Right cardiac atrium (tissue), 5 donors: ENCODE data around the gene RANBP2. TPM values are rescaled to one million over a fixed set of nuclear protein-coding genes. Genes with fewer than 3 reads are reported as not detected.

Source experiments
- ATAC-seq, 2 donors: fragments of 200-7000 bp; cut with Tn5 transposase; one replicate each; pipeline versions ENCODE4 v1.8.0 to v1.9.1; 2020; ENCODE audit warnings: moderate library complexity in 2 of 2, mild to moderate bottlenecking in 1 of 2
- DNase-seq, 3 donors: peaks; one replicate each; pipeline ENCODE4 v3.0.0-alpha.2; 2020
- H3K27ac ChIP-seq: one replicate; pipeline ENCODE4 v1.5.1; 2013; ENCODE audit warnings: mild to moderate bottlenecking, low read length, control low read depth, moderate library complexity
- H3K27me3 ChIP-seq: one replicate; pipeline ENCODE4 v1.6.1; 2013; ENCODE audit not compliant: control insufficient read depth, insufficient read depth
- H3K4me1 ChIP-seq: one replicate; pipeline ENCODE4 v1.6.1; 2013; ENCODE audit warnings: low read length; ENCODE audit not compliant: control insufficient read depth, insufficient read depth
- H3K4me3 ChIP-seq: one replicate; pipeline ENCODE4 v1.5.1; 2013; ENCODE audit warnings: low read length, control low read depth
- H3K9me3 ChIP-seq: one replicate; pipeline ENCODE4 v1.6.1; 2013; ENCODE audit warnings: low read length; ENCODE audit not compliant: control insufficient read depth
- WGBS: extraction: QIAGEN DNeasy Blood & Tissue Kit; methylation state at CpG from one replicate; pipeline ENCODE4 v1.1.7; 2013; 5-methylcytosine and 5-hydroxymethylcytosine counted together
- intact Hi-C, 4 donors: fragments of 100-400 bp; cut with DNase I; formaldehyde crosslinking; loops; one replicate each; pipeline versions ENCODE4 v1.11.0 to v1.14.0; 2022 to 2023
- polyA plus RNA-seq: library from polyadenylated mRNA; stranded (reverse); fragments of 200-250 nt; gene quantifications from one replicate; pipeline ENCODE4 v1.2.3, GENCODE V29; 2013
- total RNA-seq, 4 donors: library from RNA; stranded (reverse); fragmentation: NEBNext Ultra II Directional; extraction: Animal tissue kit (Norgen Biotek cat#: 25700); gene quantifications; one replicate each; pipeline ENCODE4 v1.2.1, GENCODE V29; 2021
- donor health status: healthy with polysubstance abuse.
- donor health status: DM: no; HTN: yes; CAD: no.
- donor health status: DM: no; HTN: no; CAD: no.
- donor health status: DM: no; HTN: yes; CAD: no; lungs with severe emphysema.
- donor health status: DM: yes; HTN: yes; CAD: no.

RANBP2 gene
- total and polyA plus RNA-seq, 5 donors, result 15.8 to 70.4 (median 54.8) TPM

DNA sequence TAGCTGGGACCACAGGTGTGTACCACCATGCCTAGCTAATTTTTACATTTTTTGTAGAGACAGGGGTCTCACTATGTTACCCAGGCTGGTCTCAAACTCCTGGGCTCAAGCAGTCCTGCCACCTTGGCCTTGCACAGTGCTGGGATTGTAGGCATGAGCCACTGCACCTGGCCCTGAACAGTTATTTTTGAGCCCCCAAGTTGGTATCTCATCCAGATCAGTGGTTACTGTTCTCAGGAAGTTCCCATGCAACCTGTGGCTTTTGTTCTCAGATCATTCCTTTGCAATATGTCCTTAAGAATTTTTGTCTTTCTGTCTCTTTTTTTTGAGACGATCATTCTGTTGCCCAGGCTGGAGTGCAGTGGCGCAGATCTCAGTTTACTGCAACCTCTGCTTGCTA lies 59.6 kb downstream of the RANBP2 start:
- whole genome bisulfite sequencing, result 73% methylated on average over 2 of the region's 2 CpGs
- DNase-seq (no peak), ATAC-seq (no peak)
- no peaks in the 10 kb centered on the region for H3K4me1 ChIP-seq
- H3K27ac ChIP-seq, result no peak overlapping the region
- H3K4me3 ChIP-seq, result no peak overlapping the region
- no peaks in the 10 kb centered on the region for H3K9me3 ChIP-seq
- intact Hi-C loops, result no loop called here
- H3K27me3 ChIP-seq, result no peaks in the 10 kb centered on the region

GRCh38 chr2:108786008-108786353 lies 66.7 kb downstream of the RANBP2 start:
- intact Hi-C loops, result no loop called here
- ATAC-seq (no peak), DNase-seq (no peak)
- Histone ChIP-seq H3K4me3 (peak overlapping the region; percentile 71), H3K4me1 (no peaks in the 10 kb centered on the region), H3K27ac (no peak overlapping the region), H3K9me3 (no peaks in the 10 kb centered on the region), H3K27me3 (no peaks in the 10 kb centered on the region)
- WGBS, result 0% methylated on average over 1 of the region's 1 CpG

GRCh38 chr2:108786354-108787215 lies 67.3 kb downstream of the RANBP2 start, which contains the start of gene CCDC138:
TSS of gene CCDC138 (plus strand) at chr2:108786771. CDS start at chr2:108786823, 52 bp downstream.
- H3K4me1 ChIP-seq, result no peaks in the 10 kb centered on the region
- intact Hi-C loops, result no loop called here
- no peaks in the 10 kb centered on the region for H3K9me3 ChIP-seq
- peak within 1 kb of the TSS; percentile 71 for H3K4me3 ChIP-seq
- no peaks in the 10 kb centered on the region for H3K27me3 ChIP-seq
- H3K27ac ChIP-seq, result no peak within 1 kb of the TSS
- DNase-seq, result peak; percentile 90 to 96 (median 95)
- ATAC-seq, result peak; percentile 99
- WGBS, result under 1% methylated on average over 78 of the region's 78 CpGs

DNA sequence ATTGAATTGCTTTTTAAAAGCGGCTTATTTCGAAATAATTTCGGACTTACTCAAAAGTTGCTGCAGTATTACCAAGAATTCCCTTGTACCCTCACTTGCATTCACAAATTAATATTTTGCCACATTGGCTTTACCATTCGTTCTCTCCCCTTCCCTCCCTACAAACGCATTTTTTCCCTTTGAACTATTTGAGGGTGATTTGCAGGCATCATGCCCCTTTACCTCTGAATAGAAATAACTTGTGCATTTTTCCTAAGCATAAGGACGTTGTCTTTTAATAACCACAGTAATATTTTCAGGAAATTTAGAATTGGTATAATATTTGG lies 67.9 kb downstream of the RANBP2 start:
- DNase-seq, result no peak
- intact Hi-C loops, result no loop called here
- Histone ChIP-seq H3K27me3 (no peaks in the 10 kb centered on the region), H3K27ac (no peak overlapping the region), H3K4me1 (no peaks in the 10 kb centered on the region), H3K4me3 (peak overlapping the region; percentile 71), H3K9me3 (no peaks in the 10 kb centered on the region)
- no peak for ATAC-seq
- WGBS, result 3% methylated on average over 6 of the region's 6 CpGs

DNA sequence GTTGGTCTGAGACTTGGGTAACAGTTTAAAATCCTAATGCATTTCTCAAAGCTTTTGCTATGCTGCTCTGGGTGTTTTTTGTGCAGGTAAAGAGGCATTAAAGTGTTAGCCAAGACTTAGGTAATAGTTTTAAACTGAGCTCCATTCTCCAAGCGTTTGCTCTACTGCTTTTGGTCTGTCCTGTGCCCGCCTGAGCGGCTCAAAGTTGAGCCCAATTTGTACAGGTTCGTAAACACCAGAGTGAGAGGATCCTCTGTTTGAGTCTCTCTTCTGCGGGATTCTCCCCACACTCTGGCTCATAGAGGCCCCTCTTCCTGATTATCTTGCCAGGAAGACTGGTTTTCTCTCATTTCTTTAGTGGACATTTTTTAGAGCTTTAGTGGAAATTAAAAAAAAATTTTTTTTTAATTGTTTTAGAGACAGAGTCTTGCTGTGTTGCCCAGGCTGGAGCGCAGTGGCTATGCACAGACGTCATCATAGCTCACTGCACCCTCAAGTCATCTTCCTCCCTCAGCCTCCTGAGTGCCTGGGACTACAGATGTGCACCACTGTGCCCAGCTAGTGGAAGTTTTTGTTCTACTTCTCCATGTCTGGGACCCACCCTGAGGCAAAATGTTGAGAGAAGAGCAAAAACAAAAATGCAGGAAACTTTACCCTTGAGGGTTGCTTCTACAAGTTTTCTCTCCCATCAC lies 83.9 kb downstream of the RANBP2 start:
- Histone ChIP-seq H3K4me3 (no peak overlapping the region), H3K27ac (no peak overlapping the region), H3K9me3 (no peaks in the 10 kb centered on the region), H3K27me3 (no peaks in the 10 kb centered on the region), H3K4me1 (no peaks in the 10 kb centered on the region)
- DNase-seq (no peak), ATAC-seq (no peak)
- WGBS, result 94% methylated on average over 7 of the region's 7 CpGs
- intact Hi-C loops, result no loop called here

DNA sequence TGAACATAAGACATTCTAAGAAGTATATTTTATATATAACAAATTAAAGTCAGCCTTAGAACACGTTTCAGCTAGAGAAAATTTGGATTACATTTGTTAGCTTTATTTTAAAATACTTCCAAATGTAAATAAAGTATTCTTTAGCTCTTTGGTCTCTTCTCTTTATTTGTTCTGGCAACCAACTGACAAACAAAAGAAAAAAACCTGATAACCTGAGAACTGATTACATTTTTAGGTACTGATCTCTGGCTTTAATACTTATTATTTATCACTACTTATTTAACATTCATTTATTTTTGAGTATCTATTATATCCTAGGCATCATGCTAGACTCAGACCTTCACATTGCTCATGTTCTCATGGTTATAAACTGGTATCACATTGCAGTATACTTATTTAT lies 85.8 kb downstream of the RANBP2 start:
- 92% methylated on average over 1 of the region's 1 CpG for WGBS
- Histone ChIP-seq H3K27me3 (no peaks in the 10 kb centered on the region), H3K4me3 (no peak overlapping the region), H3K27ac (no peak overlapping the region), H3K4me1 (no peaks in the 10 kb centered on the region), H3K9me3 (no peaks in the 10 kb centered on the region)
- DNase-seq (no peak), ATAC-seq (no peak)
- intact Hi-C loops, result no loop called here

- no peak for DNase-seq
- Histone ChIP-seq H3K4me3 (no peak overlapping the region), H3K4me1 (no peaks in the 10 kb centered on the region), H3K9me3 (no peaks in the 10 kb centered on the region), H3K27me3 (no peaks in the 10 kb centered on the region), H3K27ac (no peak overlapping the region)
- WGBS, result 81% methylated on average over 1 of the region's 1 CpG
- ATAC-seq, result no peak
- intact Hi-C loops, result no loop called here
These were observed 86.5 kb downstream of the RANBP2 start for GRCh38 chr2:108805782-108806181.

GRCh38 chr2:108806371-108807113 lies 87.3 kb downstream of the RANBP2 start:
- Histone ChIP-seq H3K27ac (no peak overlapping the region), H3K4me1 (no peaks in the 10 kb centered on the region)
- WGBS, result 88% methylated on average over 6 of the region's 6 CpGs

DNA sequence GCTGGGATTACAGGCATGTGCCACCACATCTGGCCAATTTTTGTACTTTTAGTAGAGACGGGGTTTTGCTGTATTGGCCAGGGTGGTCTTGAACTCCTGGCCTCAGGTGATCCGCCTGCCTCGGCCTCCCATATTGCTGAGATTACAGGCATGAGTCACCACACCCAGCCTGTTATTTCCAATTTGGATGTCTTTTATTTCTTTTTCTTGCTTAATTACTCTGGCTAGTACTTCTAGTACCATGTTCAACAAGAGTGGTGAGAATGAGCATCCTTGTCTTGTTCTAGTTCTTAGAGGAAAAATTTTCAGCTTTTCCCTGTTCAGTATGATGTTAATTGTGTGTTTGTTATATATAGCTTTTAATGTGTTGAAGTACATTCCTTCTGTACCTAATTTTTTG lies 90.7 kb downstream of the RANBP2 start:
- Histone ChIP-seq H3K4me3 (no peak overlapping the region), H3K27ac (no peak overlapping the region), H3K4me1 (no peaks in the 10 kb centered on the region), H3K27me3 (no peaks in the 10 kb centered on the region), H3K9me3 (no peaks in the 10 kb centered on the region)
- no peak for DNase-seq
- ATAC-seq, result no peak
- 97% methylated on average over 3 of the region's 3 CpGs for WGBS
- intact Hi-C loops, result no loop called here

More at GRCh38 chr2:108806371-108807113, 87.3 kb downstream of the RANBP2 start:
- Histone ChIP-seq H3K9me3 (no peaks in the 10 kb centered on the region), H3K27me3 (no peaks in the 10 kb centered on the region), H3K4me3 (no peak overlapping the region)
- DNase-seq (no peak), ATAC-seq (no peak)
- intact Hi-C loops, result no loop called here

DNA sequence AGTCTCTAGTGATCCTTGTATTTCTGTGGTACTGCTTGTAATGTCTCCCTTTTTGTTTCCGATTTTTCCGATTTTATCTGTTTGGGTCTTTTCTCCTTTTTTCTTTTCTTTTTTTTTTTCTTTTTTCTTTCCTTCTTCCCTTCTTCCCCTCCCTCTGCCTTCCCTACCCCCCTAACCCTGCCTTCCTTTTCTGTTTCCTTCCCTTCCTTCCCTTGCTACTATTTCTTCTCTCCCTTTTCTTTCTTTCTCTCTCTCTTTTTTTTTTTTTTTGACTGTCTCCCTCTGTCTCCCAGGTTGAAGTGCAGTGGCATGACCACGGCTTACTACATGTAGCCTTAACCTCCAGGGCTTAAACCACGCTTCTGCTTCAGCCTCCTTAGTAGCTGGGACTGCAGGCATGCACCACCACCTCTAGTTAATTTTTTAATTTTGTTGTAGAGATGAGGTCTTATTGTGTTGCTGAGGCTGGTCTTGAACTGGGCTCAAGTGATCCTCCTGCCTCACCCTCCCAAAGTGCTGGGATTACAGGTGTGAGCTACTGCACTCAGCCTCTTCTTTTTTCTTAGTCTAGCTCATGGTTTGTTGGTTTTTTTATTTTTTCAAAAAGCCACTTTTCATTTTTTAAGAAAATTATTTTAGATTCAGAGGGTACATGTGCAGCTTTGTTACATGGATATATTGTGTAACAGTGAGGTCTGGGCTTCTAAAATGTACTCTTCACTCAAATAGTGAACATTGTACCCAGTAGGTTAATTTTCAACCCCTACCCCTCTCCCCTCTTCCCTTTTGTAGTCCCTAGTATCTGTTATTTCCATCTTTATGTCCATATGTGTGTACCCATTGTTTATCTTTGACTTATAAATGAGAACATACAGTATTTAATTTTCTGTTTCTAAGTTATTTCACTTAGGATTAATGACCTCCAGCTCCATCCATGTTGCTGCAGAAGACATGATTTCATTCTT lies 92.0 kb downstream of the RANBP2 start:
- Histone ChIP-seq H3K4me1 (no peaks in the 10 kb centered on the region), H3K27ac (no peak overlapping the region), H3K27me3 (no peaks in the 10 kb centered on the region), H3K9me3 (no peaks in the 10 kb centered on the region), H3K4me3 (no peak overlapping the region)
- ATAC-seq (no peak), DNase-seq (no peak)
- intact Hi-C loops, result no loop called here
- 95% methylated on average over 4 of the region's 4 CpGs for WGBS
